HG03558 (cell line): ENCODE measurements around the gene SDHAF2.

Experiments
- ATAC-seq: cut with Tn5 transposase; IDR thresholded peaks from one replicate; pipeline ENCODE4 v1.9.1; 2021; ENCODE audit warnings: moderate number of reproducible peaks; ENCODE audit not compliant: unreplicated experiment; ENCODE audit errors: extremely low read depth

The SDHAF2 gene

DNA sequence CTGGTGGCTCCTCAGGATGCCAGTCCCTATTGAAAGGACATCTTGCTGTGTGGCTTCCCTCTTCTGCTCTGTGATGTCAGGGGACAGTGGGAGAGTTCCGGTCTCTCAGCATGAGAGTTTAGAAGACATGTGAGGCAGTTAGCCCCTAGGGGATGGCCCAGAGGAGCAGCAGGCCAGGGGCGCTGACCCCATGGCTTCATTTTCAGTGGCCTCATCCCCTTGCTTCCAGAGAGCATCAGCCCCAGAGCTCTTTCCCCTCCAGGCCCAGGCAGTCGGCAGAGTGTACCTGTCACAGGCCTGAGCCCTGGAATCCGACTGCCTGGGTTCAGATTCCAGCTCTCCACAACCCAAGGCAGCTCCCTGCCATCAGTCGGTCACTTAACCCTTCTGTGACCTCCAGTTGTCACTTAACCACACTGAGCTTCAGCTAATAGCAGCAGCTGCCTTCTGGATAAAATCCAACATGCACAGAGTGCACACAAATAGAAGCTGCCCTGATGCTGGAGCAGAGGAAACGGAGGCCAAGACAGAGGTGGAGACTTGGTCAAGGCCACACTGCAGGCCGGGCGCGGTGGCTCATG, 64.5 kb downstream of the SDHAF2 start:
- no peak for ATAC-seq

DNA sequence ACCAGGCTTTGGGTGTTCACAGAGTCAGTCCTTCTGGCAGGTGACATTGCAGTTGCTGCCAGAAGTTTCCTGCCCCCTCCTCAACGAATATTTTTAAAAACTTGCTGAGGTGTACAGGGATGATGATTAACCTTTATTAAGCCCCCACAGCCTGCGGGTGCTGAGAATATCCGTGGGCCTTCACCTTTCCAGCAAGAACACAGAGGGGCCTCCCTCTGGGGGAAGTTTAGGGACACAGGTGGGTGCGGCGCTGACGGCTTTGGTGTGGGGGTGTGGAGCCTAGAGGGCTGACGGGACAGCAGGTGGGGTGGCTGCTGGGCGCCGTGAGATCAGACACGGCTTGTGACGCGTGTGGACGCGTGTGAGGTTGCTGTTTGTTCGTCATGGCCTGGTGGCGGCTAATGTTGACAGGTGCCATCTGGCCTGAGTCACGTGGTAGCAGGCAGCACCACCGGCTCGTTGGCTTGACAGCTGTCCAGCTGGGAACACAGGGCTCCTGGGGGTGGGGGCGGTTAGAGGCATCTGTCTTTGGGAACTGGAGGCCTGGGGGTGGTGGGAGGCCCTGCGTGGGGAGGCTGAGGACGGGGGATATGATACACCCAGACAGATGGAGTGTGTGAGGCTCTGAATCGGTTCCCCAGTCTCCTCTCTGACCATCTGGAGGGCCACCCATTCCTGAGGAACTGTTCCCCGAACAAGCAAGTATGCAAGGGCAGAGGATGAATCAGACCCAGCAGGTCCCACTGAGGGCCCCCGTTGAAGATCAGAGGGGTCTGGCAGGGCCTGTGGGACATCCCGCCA, 66.1 kb downstream of the SDHAF2 start:
- ATAC-seq, result no peak
